Calu3 (cell line): Measurements from ENCODE around the gene PPP1R1A. TPM values are rescaled to one million over a fixed set of nuclear protein-coding genes. Genes with fewer than 3 reads are reported as not detected.

Experiments used
- BruUV-seq: library from RNA; stranded (reverse); fragments of 400-500 nt; replicated peaks from 2 replicates; lab custom pipeline; 2021; lab: Mats Ljungman, UMichigan
- CTCF ChIA-PET: fragments of 300-600 bp; sonication (Branson Sonifier 250); formaldehyde crosslinking; loops from one replicate; lab custom pipeline; 2022; ENCODE audit warnings: antibody characterized with exemption; lab: Charles Lee
- DNase-seq: peaks from one replicate; pipeline ENCODE4 v3.0.0; 2022
- H3K27ac Mint-ChIP-seq: one replicate; pipeline ENCODE4 v1.8.0; 2022; ENCODE audit warnings: mixed read lengths; ENCODE audit not compliant: unreplicated experiment
- H3K27me3 Mint-ChIP-seq: one replicate; pipeline ENCODE4 v1.8.0; 2022; ENCODE audit warnings: mixed read lengths; ENCODE audit not compliant: unreplicated experiment
- H3K36me3 Mint-ChIP-seq: one replicate; pipeline ENCODE4 v1.8.0; 2022; ENCODE audit warnings: mild to moderate bottlenecking, moderate library complexity, mixed read lengths; ENCODE audit not compliant: insufficient read depth, unreplicated experiment
- H3K4me1 Mint-ChIP-seq: one replicate; pipeline ENCODE4 v1.8.0; 2022; ENCODE audit warnings: mild to moderate bottlenecking, low read depth, mixed read lengths; ENCODE audit not compliant: unreplicated experiment
- H3K4me3 Mint-ChIP-seq: one replicate; pipeline ENCODE4 v1.8.0; 2022; ENCODE audit warnings: mild to moderate bottlenecking, low read depth, moderate library complexity, mixed read lengths; ENCODE audit not compliant: unreplicated experiment
- H3K9me3 Mint-ChIP-seq: one replicate; pipeline ENCODE4 v1.8.0; 2022; ENCODE audit warnings: low read depth, mixed read lengths; ENCODE audit not compliant: unreplicated experiment
- CTCF ChIP-seq: fragments of 200-600 bp; IDR thresholded peaks from one replicate; pipeline ENCODE4 v1.8.0; 2022; ENCODE audit warnings: antibody characterized with exemption; ENCODE audit not compliant: unreplicated experiment
- intact Hi-C: fragments of 100-400 bp; cut with micrococcal nuclease; formaldehyde crosslinking; loops from one replicate; pipeline ENCODE4 v1.10.0; 2022; ENCODE audit not compliant: unreplicated experiment
- total RNA-seq: library from RNA; stranded (reverse); gene quantifications from 2 replicates; pipeline ENCODE4 v1.2.3, GENCODE V29; 2022

Gene PPP1R1A
- total RNA-seq, 1 experiment from 2014 or later = 0.26 TPM

GRCh38 chr12:54592316-54592715, 3.9 kb upstream of the PPP1R1A start:
- DNase-seq = no peak
- H3K36me3 Mint-ChIP-seq = no peaks in the 10 kb centered on the region
- CTCF ChIA-PET = interaction anchor here (1.8 kb wide), 1 partner anchor 19 kb away, joined by 4 read pairs; no protein-coding TSS in a partner anchor
- intact Hi-C loops = no loop called here
- H3K27me3 Mint-ChIP-seq = peaks cover 80% of the 10 kb centered on the region
- H3K4me3 Mint-ChIP-seq = no peak overlapping the region
- peaks cover 9% of the 10 kb centered on the region for H3K4me1 Mint-ChIP-seq
- no peaks in the 10 kb centered on the region for H3K9me3 Mint-ChIP-seq
- H3K27ac Mint-ChIP-seq = no peak overlapping the region
- BruUV-seq = no TSS peak
- TF ChIP-seq CTCF = no peak

GRCh38 chr12:54590978-54591591, 2.6 kb upstream of the PPP1R1A start:
- CTCF ChIA-PET = interaction anchor here (0.7 to 1.8 kb wide), 2 partner anchors 7 to 18 kb away, joined by 4 to 5 read pairs; no protein-coding TSS in a partner anchor
- intact Hi-C loops = no loop called here
- TF ChIP-seq CTCF = no peak
- no peaks in the 10 kb centered on the region for H3K36me3 Mint-ChIP-seq
- H3K4me1 Mint-ChIP-seq = peaks cover 9% of the 10 kb centered on the region
- peaks cover 80% of the 10 kb centered on the region for H3K27me3 Mint-ChIP-seq
- H3K27ac Mint-ChIP-seq = no peak overlapping the region
- H3K9me3 Mint-ChIP-seq = no peaks in the 10 kb centered on the region
- no TSS peak for BruUV-seq
- H3K4me3 Mint-ChIP-seq = no peak overlapping the region
- DNase-seq = no peak

GRCh38 chr12:54589964-54590363, 1.5 kb upstream of the PPP1R1A start:
- Mint-ChIP-seq H3K9me3 (no peaks in the 10 kb centered on the region), H3K27ac (no peak overlapping the region), H3K36me3 (no peaks in the 10 kb centered on the region), H3K4me3 (no peak overlapping the region), H3K4me1 (peaks cover 9% of the 10 kb centered on the region), H3K27me3 (peaks cover 80% of the 10 kb centered on the region)
- TF ChIP-seq CTCF = no peak
- no peak for DNase-seq
- no TSS peak for BruUV-seq
- CTCF ChIA-PET = interaction anchor here (0.9 kb wide), 1 partner anchor 10 kb away, joined by 3 read pairs; no protein-coding TSS in a partner anchor
- intact Hi-C loops = no loop called here

GRCh38 chr12:54588890-54589267, 420 bp upstream of the PPP1R1A start:
- Mint-ChIP-seq H3K4me3 (peak overlapping the region; percentile 47), H3K4me1 (peaks cover 9% of the 10 kb centered on the region), H3K36me3 (no peaks in the 10 kb centered on the region), H3K27me3 (peaks cover 82% of the 10 kb centered on the region), H3K9me3 (no peaks in the 10 kb centered on the region), H3K27ac (no peak overlapping the region)
- no TSS peak for BruUV-seq
- no peak for DNase-seq
- TF ChIP-seq CTCF = no peak
- CTCF ChIA-PET = interaction anchor here (0.6 to 1.0 kb wide), 3 partner anchors 9 to 11 kb away, joined by 3 to 5 read pairs (median 3); no protein-coding TSS in a partner anchor
- intact Hi-C loops = no loop called here
